GM12872 (cell line): ENCODE results near the gene HCN3.

ENCODE experiments used
- TF ChIP-seq, protein P1 (sequence below): IDR thresholded peaks from 3 replicates; pipeline ENCODE4 v1.5.1; 2011; ENCODE audit warnings: low read depth, mild to moderate bottlenecking, low read length, moderate library complexity; ENCODE audit not compliant: insufficient read depth

The HCN3 gene

DNA sequence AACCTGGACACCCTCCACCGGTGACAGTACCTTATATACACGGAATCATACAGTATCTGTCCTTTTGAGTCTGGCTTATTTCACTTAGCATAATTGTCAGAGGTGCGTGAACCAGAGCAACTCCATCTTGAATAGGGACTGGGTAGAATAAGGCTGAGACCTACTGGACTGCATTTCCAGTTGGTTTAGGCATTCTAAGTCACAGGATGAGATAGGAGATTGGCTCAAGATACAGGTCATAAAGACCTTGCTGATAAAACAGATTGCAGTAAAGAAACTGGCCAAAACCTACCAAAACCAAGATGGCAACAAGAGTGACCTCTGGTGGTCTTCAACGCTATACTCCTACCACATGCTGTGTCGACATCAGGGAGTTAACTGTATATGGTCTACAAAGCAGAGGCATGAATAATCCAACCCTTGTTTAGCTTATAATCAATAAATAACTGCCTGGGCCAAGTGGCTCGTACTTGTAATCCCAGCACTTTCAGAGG, 30.0 kb downstream of the HCN3 start:
- TF ChIP-seq, protein P1, sequence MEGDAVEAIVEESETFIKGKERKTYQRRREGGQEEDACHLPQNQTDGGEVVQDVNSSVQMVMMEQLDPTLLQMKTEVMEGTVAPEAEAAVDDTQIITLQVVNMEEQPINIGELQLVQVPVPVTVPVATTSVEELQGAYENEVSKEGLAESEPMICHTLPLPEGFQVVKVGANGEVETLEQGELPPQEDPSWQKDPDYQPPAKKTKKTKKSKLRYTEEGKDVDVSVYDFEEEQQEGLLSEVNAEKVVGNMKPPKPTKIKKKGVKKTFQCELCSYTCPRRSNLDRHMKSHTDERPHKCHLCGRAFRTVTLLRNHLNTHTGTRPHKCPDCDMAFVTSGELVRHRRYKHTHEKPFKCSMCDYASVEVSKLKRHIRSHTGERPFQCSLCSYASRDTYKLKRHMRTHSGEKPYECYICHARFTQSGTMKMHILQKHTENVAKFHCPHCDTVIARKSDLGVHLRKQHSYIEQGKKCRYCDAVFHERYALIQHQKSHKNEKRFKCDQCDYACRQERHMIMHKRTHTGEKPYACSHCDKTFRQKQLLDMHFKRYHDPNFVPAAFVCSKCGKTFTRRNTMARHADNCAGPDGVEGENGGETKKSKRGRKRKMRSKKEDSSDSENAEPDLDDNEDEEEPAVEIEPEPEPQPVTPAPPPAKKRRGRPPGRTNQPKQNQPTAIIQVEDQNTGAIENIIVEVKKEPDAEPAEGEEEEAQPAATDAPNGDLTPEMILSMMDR = peak; percentile 56; the same call in 2 of the 3 replicates

DNA sequence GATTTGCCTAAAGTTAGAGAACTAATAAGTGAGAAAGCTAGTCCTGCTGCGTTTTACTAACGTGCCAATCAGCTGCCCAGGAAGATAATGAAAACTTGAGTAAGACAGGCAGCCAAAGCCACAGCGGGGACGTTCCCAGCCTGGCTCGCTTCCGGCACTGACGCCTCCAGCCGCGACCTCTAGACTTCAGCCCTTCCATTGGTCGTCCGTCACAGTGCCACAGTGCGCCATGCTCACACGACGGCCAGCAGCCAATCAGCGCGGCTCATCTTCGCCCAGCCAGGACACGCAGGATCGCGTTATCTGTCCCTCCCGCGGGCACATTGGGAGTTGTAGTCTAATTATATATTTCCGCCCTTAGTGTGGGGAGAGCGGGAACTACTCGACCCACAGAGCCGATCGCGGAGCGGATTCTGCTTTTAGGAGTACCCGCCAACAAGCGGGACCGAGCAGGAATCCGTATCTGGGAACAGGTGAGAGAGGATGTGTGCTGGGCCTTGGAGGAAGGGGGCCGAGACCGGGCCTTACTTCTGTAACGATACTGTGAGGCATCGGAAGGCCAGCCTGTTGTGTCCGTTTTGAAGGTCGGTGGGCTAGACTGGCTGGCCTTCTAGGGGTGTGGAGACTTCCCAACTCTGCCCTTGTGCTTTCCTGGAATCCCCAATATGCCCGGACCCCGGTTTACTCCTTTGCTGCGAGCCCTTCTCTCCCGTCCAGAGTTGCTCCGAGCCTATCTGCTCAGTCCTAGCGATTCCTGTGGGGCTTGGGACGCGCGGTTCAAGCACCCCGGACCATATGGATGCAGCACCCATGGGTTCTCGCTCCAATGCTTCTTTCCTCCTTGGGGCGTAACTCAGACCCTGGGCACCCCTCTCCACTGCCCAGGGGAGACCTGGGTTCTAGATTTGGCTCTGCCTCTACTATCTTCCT, 31.5 kb downstream of the HCN3 start, which contains the start of gene FDPS:
Gene FDPS (plus strand): TSS at position 374 of the 930 bp plus-strand sequence. CDS start 924 bp downstream, outside the sequence.
- TF ChIP-seq, protein P1 = no peak

DNA sequence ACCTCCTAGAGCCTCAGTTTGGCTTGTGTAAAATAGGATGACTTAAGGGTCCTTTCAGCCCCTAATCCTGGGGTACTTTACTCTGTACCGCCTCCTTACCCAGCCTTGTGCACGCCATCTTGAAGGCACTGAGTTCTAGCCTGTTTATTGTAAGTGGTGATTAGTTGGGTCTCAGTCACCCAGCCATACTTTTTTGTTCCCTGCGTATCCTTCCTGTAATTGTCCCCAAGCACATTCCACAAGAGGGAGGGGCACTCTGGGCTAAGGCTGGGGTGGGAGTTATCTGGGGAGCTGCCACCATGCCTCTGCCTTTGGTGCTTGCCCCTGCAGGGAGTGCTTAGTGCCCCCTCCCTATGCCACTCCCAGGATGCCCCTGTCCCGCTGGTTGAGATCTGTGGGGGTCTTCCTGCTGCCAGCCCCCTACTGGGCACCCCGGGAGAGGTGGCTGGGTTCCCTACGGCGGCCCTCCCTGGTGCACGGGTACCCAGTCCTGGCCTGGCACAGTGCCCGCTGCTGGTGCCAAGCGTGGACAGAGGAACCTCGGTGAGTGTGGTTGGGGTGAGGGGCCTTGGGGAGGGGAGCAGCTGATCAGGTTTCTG, 32.3 kb downstream of the HCN3 start:
- TF ChIP-seq, protein P1 = no peak

DNA sequence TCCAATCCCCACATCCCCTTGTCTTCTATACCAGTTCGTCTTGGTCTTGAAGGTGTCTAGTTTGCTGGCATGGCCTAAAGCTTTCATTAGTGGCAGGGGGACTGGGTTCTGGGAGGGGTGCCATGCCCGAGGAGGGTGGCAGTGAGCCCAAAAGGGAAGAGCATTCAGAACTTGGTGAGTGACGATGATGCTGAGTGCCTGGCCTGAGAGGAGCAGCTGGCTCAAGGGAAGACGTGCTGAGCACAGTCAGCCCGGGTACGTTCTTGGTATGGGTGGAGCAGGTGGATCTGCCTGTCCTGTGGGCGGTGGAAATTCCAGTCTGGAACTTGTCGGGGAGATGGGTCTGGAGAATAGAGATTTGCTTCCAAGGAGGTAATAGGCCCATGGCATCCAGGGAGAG, 36.0 kb downstream of the HCN3 start:
- TF ChIP-seq, protein P1 = no peak

DNA sequence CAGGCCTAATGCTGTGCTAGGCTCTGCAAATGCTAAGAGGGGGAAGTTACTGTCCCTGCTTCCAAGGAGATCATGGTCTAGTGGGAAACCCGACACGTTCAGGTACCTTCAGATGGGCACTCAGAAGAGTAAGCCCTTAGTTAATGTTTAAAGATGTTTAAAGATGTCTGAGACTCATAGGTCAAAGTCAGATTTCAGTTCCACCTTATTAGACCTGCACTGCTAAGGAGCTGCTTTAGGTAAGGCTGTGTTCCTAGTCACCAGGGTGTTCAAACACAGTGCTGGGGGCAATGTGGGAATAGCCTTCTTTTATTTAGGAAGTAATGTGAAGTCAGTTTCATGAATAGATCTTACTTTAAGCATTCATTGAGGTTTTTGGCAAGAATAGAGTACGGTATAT, 39.7 kb downstream of the HCN3 start:
- TF ChIP-seq, protein P1 = no peak

DNA sequence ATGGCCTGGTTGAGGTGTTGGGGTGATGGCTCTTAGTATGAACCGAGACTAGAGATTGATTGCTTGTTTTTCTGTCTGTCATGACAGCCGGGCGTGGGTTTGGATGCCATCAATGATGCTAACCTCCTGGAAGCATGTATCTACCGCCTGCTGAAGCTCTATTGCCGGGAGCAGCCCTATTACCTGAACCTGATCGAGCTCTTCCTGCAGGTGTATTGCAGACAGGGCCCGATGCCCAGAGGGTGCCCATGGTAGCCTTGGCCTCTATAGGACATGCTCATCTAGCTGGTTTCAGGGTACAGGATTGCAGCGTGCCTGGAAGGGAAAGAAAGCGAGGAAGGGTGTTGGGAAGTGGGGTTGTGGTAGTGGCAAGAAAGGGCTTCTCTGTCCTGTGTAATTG, 40.8 kb downstream of the HCN3 start:
- TF ChIP-seq, protein P1 = no peak

DNA sequence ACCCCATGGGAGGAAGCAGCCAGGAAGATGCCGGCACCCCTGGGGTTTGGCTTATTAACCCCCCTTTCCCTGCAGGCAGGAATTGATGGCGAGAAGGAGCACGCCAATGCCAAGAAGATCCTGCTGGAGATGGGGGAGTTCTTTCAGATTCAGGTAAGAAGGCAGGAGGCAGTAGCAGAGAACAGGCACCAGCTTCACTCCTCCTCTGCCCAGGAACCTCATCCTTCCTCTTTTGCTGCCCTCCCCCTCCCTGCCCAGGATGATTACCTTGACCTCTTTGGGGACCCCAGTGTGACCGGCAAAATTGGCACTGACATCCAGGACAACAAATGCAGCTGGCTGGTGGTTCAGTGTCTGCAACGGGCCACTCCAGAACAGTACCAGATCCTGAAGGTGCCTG, 42.3 kb downstream of the HCN3 start:
- TF ChIP-seq, protein P1 = no peak
